OCI-LY7 (cell line): ENCODE measurements around the gene PYGL. TPM values are rescaled to one million over a fixed set of nuclear protein-coding genes. Genes with fewer than 3 reads are reported as not detected.

Source experiments
- BruUV-seq: library from RNA; stranded (reverse); fragments of 400-500 nt; replicated peaks from 2 replicates; lab custom pipeline; 2021; lab: Mats Ljungman, UMichigan
- CTCF ChIA-PET: fragments of 300-600 bp; sonication (Branson Sonifier 250); formaldehyde crosslinking; loops from one replicate; lab custom pipeline; 2022; ENCODE audit warnings: antibody characterized with exemption; ENCODE audit not compliant: unreplicated experiment; lab: Charles Lee
- POLR2A ChIA-PET: fragments of 300-600 bp; sonication (Branson Sonifier 250); formaldehyde crosslinking; loops from one replicate; lab custom pipeline; 2022; ENCODE audit warnings: antibody characterized with exemption; lab: Charles Lee
- DNase-seq: peaks from one replicate; pipeline ENCODE4 v3.0.0-alpha.2; 2015; ENCODE audit warnings: low spot score
- H2AFZ ChIP-seq: fragments of 200-600 bp; sonication (generic), shearing (Covaris generic); 2 replicates; pipeline ENCODE4 v1.6.1; 2014; ENCODE audit warnings: mild to moderate bottlenecking, antibody characterized with exemption, low read length, moderate library complexity
- H3K27ac ChIP-seq: fragments of 200-600 bp; sonication (generic); 2 replicates; pipeline ENCODE4 v1.5.1; 2014; ENCODE audit warnings: mixed run types, low read depth, mild to moderate bottlenecking, moderate library complexity, low read length, inconsistent platforms; ENCODE audit not compliant: poor library complexity, severe bottlenecking
- H3K36me3 ChIP-seq: fragments of 200-600 bp; sonication (generic); 2 replicates; pipeline ENCODE4 v1.6.1; 2014; ENCODE audit warnings: mild to moderate bottlenecking, antibody characterized with exemption, low read length, moderate library complexity, mixed read lengths; ENCODE audit not compliant: insufficient read depth
- H3K4me1 ChIP-seq: fragments of 200-600 bp; sonication (generic); 2 replicates; pipeline ENCODE4 v1.5.1; 2014; ENCODE audit warnings: mild to moderate bottlenecking, low read length; ENCODE audit not compliant: insufficient read depth, poor library complexity, severe bottlenecking
- H3K4me2 ChIP-seq: fragments of 200-600 bp; sonication (generic); 2 replicates; pipeline ENCODE4 v1.6.1; 2014; ENCODE audit warnings: mild to moderate bottlenecking, low read length
- H3K4me3 ChIP-seq: fragments of 200-600 bp; sonication (generic); 2 replicates; pipeline ENCODE4 v1.5.1; 2014; ENCODE audit warnings: mild to moderate bottlenecking, low read depth, low read length; ENCODE audit not compliant: poor library complexity, severe bottlenecking
- H3K79me2 ChIP-seq: fragments of 200-600 bp; sonication (generic); 2 replicates; pipeline ENCODE4 v1.6.1; 2016; ENCODE audit warnings: low read depth, mild to moderate bottlenecking, low read length, moderate library complexity, mixed read lengths; ENCODE audit not compliant: insufficient read depth
- H3K9me2 ChIP-seq: fragments of 200-600 bp; sonication (generic); 2 replicates; pipeline ENCODE4 v1.6.1; 2016; ENCODE audit warnings: mild to moderate bottlenecking, low read length, mixed read lengths; ENCODE audit not compliant: insufficient read depth
- H3K9me3 ChIP-seq: fragments of 200-600 bp; sonication (generic); 2 replicates; pipeline ENCODE4 v1.6.1; 2014; ENCODE audit warnings: mild to moderate bottlenecking, mixed run types, low read length, mixed read lengths
- H4K20me1 ChIP-seq: fragments of 200-600 bp; sonication (generic); 2 replicates; pipeline ENCODE4 v1.6.1; 2014; ENCODE audit warnings: mild to moderate bottlenecking, antibody characterized with exemption, low read length, moderate library complexity, mixed read lengths; ENCODE audit not compliant: insufficient read depth
- CTCF ChIP-seq: fragments of 200-600 bp; sonication (generic); conservative IDR thresholded peaks from 2 replicates; pipeline ENCODE4 v1.5.1; 2014; ENCODE audit warnings: mild to moderate bottlenecking, antibody characterized with exemption, low read length, moderate library complexity, mixed read lengths
- EZH2phosphoT487 ChIP-seq: fragments of 200-600 bp; sonication (generic); IDR thresholded peaks from 2 replicates; pipeline ENCODE4 v1.6.1; 2018; ENCODE audit warnings: low read depth, borderline replicate concordance, mild to moderate bottlenecking, mixed run types, antibody characterized with exemption, low read length, moderate library complexity, mixed read lengths
- intact Hi-C: fragments of 100-400 bp; cut with micrococcal nuclease; formaldehyde crosslinking; loops from one replicate; pipeline ENCODE4 v1.10.0; 2022; ENCODE audit not compliant: unreplicated experiment
- total RNA-seq, 2 experiments: library from RNA; depleted of rRNA in 1 of 2; stranded (reverse); fragments of >200 nt in 1 of 2; shearing (Covaris generic) in 1 of 2; gene quantifications; 2 replicates each; pipeline ENCODE4 v1.2.3, GENCODE V29; 2014 to 2022

Gene PYGL
- total RNA-seq, 2 experiments from 2014 or later = 2.8 to 3.3 TPM

- TF ChIP-seq EZH2phosphoT487 (no peak), CTCF (no peak)
- no peaks in the 10 kb centered on the region for H3K9me2 ChIP-seq
- POLR2A ChIA-PET = interaction anchor here (0.7 to 1.4 kb wide), 4 partner anchors 10 to 58 kb away, joined by 3 to 6 read pairs (median 4); no protein-coding TSS in a partner anchor
- intact Hi-C loops = no loop called here
- no peak overlapping the region for H3K4me2 ChIP-seq
- H3K79me2 ChIP-seq = no peaks in the 10 kb centered on the region
- H3K9me3 ChIP-seq = peaks cover 8% of the 10 kb centered on the region; the same call in 1 of the 2 replicates
- H3K36me3 ChIP-seq = peaks cover 7% of the 10 kb centered on the region; the same call in 1 of the 2 replicates
- H2AFZ ChIP-seq = no peak overlapping the region
- CTCF ChIA-PET = interaction anchor here (0.6 kb wide), 1 partner anchor 48 kb away, joined by 8 read pairs; no protein-coding TSS in a partner anchor
- no peak overlapping the region for H3K27ac ChIP-seq
- H4K20me1 ChIP-seq = no peaks in the 10 kb centered on the region
- no peak for DNase-seq
- BruUV-seq = no TSS peak
- peaks cover 12% of the 10 kb centered on the region for H3K4me1 ChIP-seq
- H3K4me3 ChIP-seq = no peak overlapping the region
Observed at GRCh38 chr14:50906326-50907065, 37.8 kb downstream of the PYGL start.

GRCh38 chr14:50904719-50905118, 39.6 kb downstream of the PYGL start:
- H3K4me1 ChIP-seq = peaks cover 24% of the 10 kb centered on the region
- ChIA-PET POLR2A (interaction anchor here (0.5 to 1.5 kb wide), 10 partner anchors 10 to 280 kb away, joined by 3 to 7 read pairs (median 3); no protein-coding TSS in a partner anchor), CTCF (interaction anchor here (0.5 kb wide), 1 partner anchor 912 kb away, joined by 6 read pairs; no protein-coding TSS in a partner anchor)
- intact Hi-C loops = no loop called here
- no peaks in the 10 kb centered on the region for H4K20me1 ChIP-seq
- no peaks in the 10 kb centered on the region for H3K9me2 ChIP-seq
- no peak overlapping the region for H2AFZ ChIP-seq
- no peak overlapping the region for H3K27ac ChIP-seq
- H3K4me3 ChIP-seq = no peak overlapping the region
- BruUV-seq = no TSS peak
- DNase-seq = no peak
- no peaks in the 10 kb centered on the region for H3K79me2 ChIP-seq
- no peak for TF ChIP-seq EZH2phosphoT487
- TF ChIP-seq CTCF = no peak
- no peak overlapping the region for H3K4me2 ChIP-seq
- peaks cover 7% of the 10 kb centered on the region; the same call in 1 of the 2 replicates for H3K36me3 ChIP-seq
- H3K9me3 ChIP-seq = peaks cover 8% of the 10 kb centered on the region; the same call in 1 of the 2 replicates
